SK-N-SH (cell line): Measurements from ENCODE around the gene IL6R. TPM values are rescaled to one million over a fixed set of nuclear protein-coding genes. Genes with fewer than 3 reads are reported as not detected.

Experiments used
- CTCF ChIA-PET: fragments of 300-600, 350-600 bp; formaldehyde crosslinking; extraction: SDS; loops from one replicate; lab custom pipeline; 2021; lab: Yijun Ruan, JAX
- POLR2A ChIA-PET: fragments of 350-600 bp; sonication (Branson Sonifier 250); formaldehyde crosslinking; extraction: SDS; loops from one replicate; lab custom pipeline; 2020; ENCODE audit warnings: antibody characterized with exemption, inconsistent platforms; lab: Yijun Ruan, JAX
- DNase-seq: peaks from one replicate; pipeline ENCODE4 v3.0.0; 2012
- H2AFZ ChIP-seq: fragments of 200-600 bp; sonication (generic); 2 replicates; pipeline ENCODE4 v1.8.1; 2016; ENCODE audit warnings: antibody characterized with exemption, mild to moderate bottlenecking, low read depth
- H3F3A ChIP-seq: fragments of 200-600 bp; sonication (generic); replicated peaks from 2 replicates; pipeline ENCODE3; 2016; ENCODE audit warnings: antibody characterized with exemption, mild to moderate bottlenecking; ENCODE audit not compliant: insufficient read depth
- H3K27ac ChIP-seq, 2 experiments: fragments of 200-500 bp in 1 of 2; fragments of 200-600 bp in 1 of 2; sonication (Bioruptor generic) in 1 of 2; sonication (generic), shearing (Covaris generic) in 1 of 2; 2 replicates each; pipeline versions ENCODE4 v1.5.1 to v1.6.1; 2014 to 2016; ENCODE audit warnings: low read depth in 2 of 2, inconsistent platforms in 1 of 2, low read length in 1 of 2, mild to moderate bottlenecking in 1 of 2, mixed read lengths in 1 of 2
- H3K27me3 ChIP-seq: fragments of 200-600 bp; sonication (generic), shearing (Covaris generic); 2 replicates; pipeline ENCODE4 v1.6.1; 2016; ENCODE audit warnings: mixed run types; ENCODE audit not compliant: insufficient read depth
- H3K36me3 ChIP-seq, 2 experiments: fragments of 200-500 bp in 1 of 2; fragments of 200-600 bp in 1 of 2; sonication (Bioruptor generic) in 1 of 2; sonication (generic) in 1 of 2; replicated peaks in 1 of 2; 2 replicates each; pipeline versions ENCODE3 to v1.5.1; 2014 to 2016; ENCODE audit warnings: low read length in 1 of 2, mild to moderate bottlenecking in 1 of 2; ENCODE audit not compliant: insufficient read depth in 2 of 2, control insufficient read depth in 1 of 2
- H3K4me1 ChIP-seq, 2 experiments: fragments of 200-500 bp in 1 of 2; fragments of 200-600 bp in 1 of 2; sonication (Bioruptor generic) in 1 of 2; sonication (generic), shearing (Covaris generic) in 1 of 2; 2 replicates each; pipeline versions ENCODE4 v1.5.1 to v1.6.1; 2014 to 2016; ENCODE audit warnings: low read depth in 1 of 2, low read length in 1 of 2, mixed run types in 1 of 2; ENCODE audit not compliant: insufficient read depth in 2 of 2, control insufficient read depth in 1 of 2
- H3K4me2 ChIP-seq: fragments of 200-600 bp; sonication (generic), shearing (Covaris generic); 2 replicates; pipeline ENCODE4 v1.6.1; 2017; ENCODE audit warnings: mixed run types
- H3K4me3 ChIP-seq, 2 experiments: fragments of 200-500 bp in 1 of 2; fragments of 200-600 bp in 1 of 2; sonication (Bioruptor generic) in 1 of 2; sonication (generic), shearing (Covaris generic) in 1 of 2; 2 replicates each; pipeline versions ENCODE4 v1.5.1 to v1.8.1; 2014 to 2016; ENCODE audit warnings: low read depth in 2 of 2, inconsistent platforms in 1 of 2, low read length in 1 of 2, mild to moderate bottlenecking in 1 of 2, mixed read lengths in 1 of 2, moderate library complexity in 1 of 2
- H3K79me2 ChIP-seq: fragments of 200-600 bp; sonication (generic); 2 replicates; pipeline ENCODE4 v1.8.1; 2017; ENCODE audit warnings: mild to moderate bottlenecking; ENCODE audit not compliant: insufficient read depth
- H3K9ac ChIP-seq: fragments of 200-600 bp; sonication (generic); 2 replicates; pipeline ENCODE4 v1.6.1; 2017; ENCODE audit warnings: mixed run types
- H3K9me2 ChIP-seq: fragments of 200-600 bp; sonication (generic); 2 replicates; pipeline ENCODE4 v1.6.1; 2017; ENCODE audit warnings: mixed run types
- H3K9me3 ChIP-seq: fragments of 200-600 bp; sonication (generic); 2 replicates; pipeline ENCODE4 v1.6.1; 2017; ENCODE audit warnings: mixed run types, mild to moderate bottlenecking, moderate library complexity
- H4K20me1 ChIP-seq: fragments of 200-600 bp; sonication (generic); 2 replicates; pipeline ENCODE4 v1.6.1; 2017; ENCODE audit warnings: mild to moderate bottlenecking, mixed run types; ENCODE audit not compliant: insufficient read depth
- CHD2 ChIP-seq: fragments of 150-350 bp; IDR thresholded peaks from 2 replicates; pipeline ENCODE4 v1.6.1; 2018; ENCODE audit warnings: low read length; ENCODE audit not compliant: partially characterized antibody
- ELF1 ChIP-seq: IDR thresholded peaks from 2 replicates; pipeline ENCODE4 v1.4.0; 2012
- EP300 ChIP-seq, 2 experiments: IDR thresholded peaks; 2 replicates each; pipeline versions ENCODE4 v1.4.0 to v1.6.1; 2012; ENCODE audit warnings: borderline replicate concordance in 1 of 2, low read depth in 1 of 2, low read length in 1 of 2
- EZH2phosphoT487 ChIP-seq: fragments of 200-600 bp; sonication (generic); IDR thresholded peaks from 2 replicates; pipeline ENCODE4 v1.6.1; 2017; ENCODE audit warnings: low read depth, mixed run types, mild to moderate bottlenecking, antibody characterized with exemption, moderate library complexity, borderline replicate concordance
- FOSL2 ChIP-seq: IDR thresholded peaks from 2 replicates; pipeline ENCODE4 v1.4.0; 2012; ENCODE audit warnings: low read depth, mild to moderate bottlenecking, moderate library complexity, borderline replicate concordance
- FOXJ3 ChIP-seq: sonication (generic); formaldehyde crosslinking; IDR thresholded peaks from 2 replicates; pipeline ENCODE4 v1.5.1; 2020; ENCODE audit warnings: mild to moderate bottlenecking, missing genetic modification reagents
- FOXM1 ChIP-seq: IDR thresholded peaks from 2 replicates; pipeline ENCODE4 v1.4.0; 2012; ENCODE audit warnings: low read depth, mild to moderate bottlenecking
- GATA2 ChIP-seq: sonication (generic); formaldehyde crosslinking; IDR thresholded peaks from 2 replicates; pipeline ENCODE4 v1.5.0; 2020; ENCODE audit warnings: mild to moderate bottlenecking, missing genetic modification reagents
- JUND ChIP-seq: IDR thresholded peaks from 2 replicates; pipeline ENCODE4 v1.4.0; 2012
- MAX ChIP-seq: IDR thresholded peaks from 2 replicates; pipeline ENCODE4 v1.4.0; 2012; ENCODE audit warnings: low read depth
- MEF2A ChIP-seq: IDR thresholded peaks from 2 replicates; pipeline ENCODE4 v1.4.0; 2012; ENCODE audit warnings: low read depth, borderline replicate concordance
- NFIC ChIP-seq: IDR thresholded peaks from 2 replicates; pipeline ENCODE4 v1.4.0; 2012; ENCODE audit warnings: borderline replicate concordance
- PBX3 ChIP-seq: IDR thresholded peaks from 2 replicates; pipeline ENCODE4; 2012
- POLR2AphosphoS5 ChIP-seq: IDR thresholded peaks from 2 replicates; pipeline ENCODE4 v1.6.1; 2012; ENCODE audit warnings: low read depth, low read length
- RAD21 ChIP-seq: IDR thresholded peaks from 2 replicates; pipeline ENCODE4 v1.6.1; 2012; ENCODE audit warnings: mild to moderate bottlenecking, low read length
- RFX5 ChIP-seq: IDR thresholded peaks from 2 replicates; pipeline ENCODE4 v1.6.1; 2012; ENCODE audit warnings: mild to moderate bottlenecking, improper control_type of control experiment, low read length
- RXRA ChIP-seq: IDR thresholded peaks from 2 replicates; pipeline ENCODE4 v1.4.0; 2012; ENCODE audit warnings: low read depth, mild to moderate bottlenecking, borderline replicate concordance
- SIN3A ChIP-seq: IDR thresholded peaks from 2 replicates; pipeline ENCODE4 v1.6.1; 2012; ENCODE audit warnings: low read depth, mild to moderate bottlenecking, low read length, moderate library complexity, borderline replicate concordance
- SMC3 ChIP-seq: IDR thresholded peaks from 2 replicates; pipeline ENCODE4 v1.6.1; 2012; ENCODE audit warnings: low read depth, low read length, improper control_type of control experiment
- TEAD4 ChIP-seq: IDR thresholded peaks from 2 replicates; pipeline ENCODE4 v1.4.0; 2012; ENCODE audit warnings: mild to moderate bottlenecking, borderline replicate concordance; ENCODE audit not compliant: insufficient read depth
- ZBTB33 ChIP-seq: IDR thresholded peaks from 2 replicates; pipeline ENCODE4 v1.4.0; 2012; ENCODE audit warnings: low read depth, borderline replicate concordance
- WGBS: methylation state at CpG from one replicate; pipeline ENCODE4 v1.1.6; 2017; ENCODE audit warnings: low lambda C conversion rate; 5-methylcytosine and 5-hydroxymethylcytosine counted together
- polyA plus RNA-seq, 3 experiments: library from polyadenylated mRNA; depleted of rRNA; stranded (reverse); fragments of >200 nt; gene quantifications; 2 replicates each; pipeline ENCODE4 v1.2.3, GENCODE V29; 2012

Gene IL6R
- polyA plus RNA-seq, 1 of the 3 experiments (the other 2 are of a cell fraction), result 2.8 TPM

GRCh38 chr1:154512760-154513159 lies 107.6 kb downstream of the IL6R start:
- H3K9me3 ChIP-seq, result no peaks in the 10 kb centered on the region
- no peaks in the 10 kb centered on the region for H3F3A ChIP-seq
- no peak overlapping the region for H3K9ac ChIP-seq
- TF ChIP-seq ELF1 (no peak), RXRA (no peak), EZH2phosphoT487 (no peak), NFIC (no peak), SIN3A (no peak)
- no peaks in the 10 kb centered on the region for H3K36me3 ChIP-seq
- no peak overlapping the region for H2AFZ ChIP-seq
- no peak overlapping the region for H3K4me2 ChIP-seq
- CTCF ChIA-PET, result interaction anchor here (1.4 to 1.9 kb wide), 2 partner anchors 33 to 248 kb away, joined by 3 to 5 read pairs; no protein-coding TSS in a partner anchor
- no peak for DNase-seq
- POLR2A ChIA-PET, result no interaction called here
- H3K9me2 ChIP-seq, result no peaks in the 10 kb centered on the region
- H3K4me1 ChIP-seq, result no peaks in the 10 kb centered on the region
- WGBS, result 69% methylated on average over 3 of the region's 3 CpGs
- peaks cover 27% of the 10 kb centered on the region for H3K27me3 ChIP-seq
- no peak overlapping the region for H3K4me3 ChIP-seq
- H3K79me2 ChIP-seq, result no peaks in the 10 kb centered on the region
- no peak overlapping the region for H3K27ac ChIP-seq
- no peaks in the 10 kb centered on the region for H4K20me1 ChIP-seq

GRCh38 chr1:154514066-154514553 lies 109.0 kb downstream of the IL6R start:
- peaks cover 14% of the 10 kb centered on the region; the same call in 1 of the 2 replicates for H3K27me3 ChIP-seq
- ChIA-PET POLR2A (no interaction called here), CTCF (interaction anchor here (1.4 to 1.9 kb wide), 2 partner anchors 35 to 246 kb away, joined by 3 to 5 read pairs; no protein-coding TSS in a partner anchor)
- no peaks in the 10 kb centered on the region for H3K36me3 ChIP-seq
- no peak overlapping the region for H3K4me3 ChIP-seq
- H3F3A ChIP-seq, result no peaks in the 10 kb centered on the region
- H3K27ac ChIP-seq, result no peak overlapping the region
- WGBS, result 58% methylated on average over 7 of the region's 7 CpGs
- no peak overlapping the region for H3K4me2 ChIP-seq
- H3K9ac ChIP-seq, result no peak overlapping the region
- H3K79me2 ChIP-seq, result no peaks in the 10 kb centered on the region
- no peaks in the 10 kb centered on the region for H3K9me3 ChIP-seq
- H3K4me1 ChIP-seq, result no peaks in the 10 kb centered on the region
- H4K20me1 ChIP-seq, result no peaks in the 10 kb centered on the region
- no peak overlapping the region for H2AFZ ChIP-seq
- TF ChIP-seq FOXJ3 (CRISPR knock-in tag) (no peak), RAD21 (no peak), FOSL2 (no peak), ZBTB33 (no peak), RXRA (no peak), JUND (no peak), MAX (no peak), GATA2 (CRISPR knock-in tag) (no peak), TEAD4 (no peak), POLR2AphosphoS5 (no peak), PBX3 (no peak), SMC3 (no peak), CHD2 (no peak), EP300 (IDR thresholded peaks at IDR 0.05; ENCODE audit: borderline replicate concordance in 1 of 2, low read depth in 1 of 2, low read length in 1 of 2) (no peak), MEF2A (no peak), EZH2phosphoT487 (no peak), FOXM1 (no peak), RFX5 (no peak)
- no peaks in the 10 kb centered on the region for H3K9me2 ChIP-seq
- no peak for DNase-seq
